ENCODE measurements around the gene MRGPRE. TPM values are rescaled to one million over a fixed set of nuclear protein-coding genes. Genes with fewer than 3 reads are reported as not detected.

Gene MRGPRE
- total and polyA plus RNA-seq, 10 donors, result 0.41 to 1.9 (median 1.2) TPM; not detected in 6

DNA sequence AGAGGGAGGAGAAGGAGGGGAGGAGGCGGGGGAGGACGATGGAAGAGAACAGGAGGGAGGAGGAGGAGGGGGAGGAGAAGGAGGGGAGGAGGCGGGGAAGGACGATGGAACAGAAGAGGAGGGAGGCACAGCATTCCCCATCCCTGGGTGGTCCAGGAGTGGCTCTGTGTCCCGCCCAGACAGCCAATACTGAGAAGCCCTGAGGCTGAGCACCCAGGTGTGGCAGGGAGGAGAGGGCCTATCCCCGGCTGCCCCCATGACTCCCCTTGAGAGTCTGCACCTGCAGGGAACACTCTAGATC is 717 bp downstream of the MRGPRE start:
- intact Hi-C loops (cut with DNase I; ENCODE audit: low total_unique reads), result no loop called here
- TF ChIP-seq POLR2A (IDR thresholded peaks at IDR 0.05), result no peak
- WGBS, 5 donors, result 68 to 77% (median 74%) methylated on average over 6 of the region's 6 CpGs
- Histone ChIP-seq H3K4me3 (no peak overlapping the region), H3K27ac (no peak overlapping the region), H3K4me1 (peaks cover 0 to 3% (median 0%) of the 10 kb centered on the region in 6 donors), H3K36me3 (no peaks in the 10 kb centered on the region), H3K9me3 (no peaks in the 10 kb centered on the region), H3K27me3 (replicated peaks in 1 of 7) (peaks cover 0 to 57% (median 0%) of the 10 kb centered on the region in 7 donors)
- DNase-seq, result no peak

DNA sequence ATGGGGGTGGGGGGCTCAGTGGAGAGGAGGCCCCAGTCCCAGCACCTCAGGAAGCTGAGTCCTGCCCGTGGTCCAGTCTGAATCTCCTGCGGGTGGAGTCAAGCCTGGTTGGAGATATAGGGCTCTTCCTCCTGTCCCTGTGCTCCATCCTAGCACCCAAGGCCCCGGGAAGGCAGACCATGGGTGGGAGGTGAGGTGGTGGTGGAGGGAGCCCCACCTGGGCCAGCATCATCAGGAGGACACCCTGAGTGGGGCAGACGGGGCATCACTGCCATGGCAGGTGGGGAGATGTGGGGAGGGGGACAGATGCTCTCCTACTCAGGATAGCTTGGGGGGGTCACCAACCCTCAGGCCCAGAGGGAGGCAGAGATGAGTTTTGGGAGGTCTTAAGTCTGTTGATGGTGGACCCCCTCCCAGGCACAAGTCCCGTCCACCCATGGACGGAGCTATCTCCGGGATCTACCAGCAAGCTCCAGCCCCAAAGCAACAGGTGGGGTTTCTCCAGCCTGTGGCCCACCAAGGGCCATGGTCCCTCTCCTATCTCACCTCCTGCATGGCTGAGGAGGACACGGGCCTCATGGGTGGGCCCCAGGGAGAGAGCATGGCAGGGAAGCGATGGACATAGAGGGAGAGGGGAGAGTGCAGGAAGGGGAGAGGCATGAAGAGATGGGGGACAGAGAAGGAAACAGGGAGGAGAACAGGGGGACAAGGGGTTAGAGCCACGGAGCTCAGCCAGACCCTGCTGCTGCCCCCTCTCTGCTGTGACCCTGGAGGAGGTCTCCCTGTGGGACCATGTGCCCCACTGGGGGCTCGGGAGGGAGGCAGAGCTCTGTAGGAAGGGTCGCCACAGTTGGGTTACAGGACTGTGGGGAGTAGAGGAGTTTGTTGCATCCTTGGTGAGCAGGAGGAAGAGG is 1.3 kb downstream of the MRGPRE start:
- Histone ChIP-seq H3K4me3 (no peak overlapping the region), H3K36me3 (no peaks in the 10 kb centered on the region), H3K4me1 (peaks cover 0 to 3% (median 0%) of the 10 kb centered on the region in 6 donors), H3K27me3 (replicated peaks in 1 of 7) (peaks cover 0 to 57% (median 0%) of the 10 kb centered on the region in 7 donors), H3K27ac (no peak overlapping the region), H3K9me3 (no peaks in the 10 kb centered on the region)
- TF ChIP-seq POLR2A (IDR thresholded peaks at IDR 0.05), result no peak
- no peak for TF ChIP-seq POLR2AphosphoS5 (IDR thresholded peaks at IDR 0.05)
- TF ChIP-seq, protein P1, sequence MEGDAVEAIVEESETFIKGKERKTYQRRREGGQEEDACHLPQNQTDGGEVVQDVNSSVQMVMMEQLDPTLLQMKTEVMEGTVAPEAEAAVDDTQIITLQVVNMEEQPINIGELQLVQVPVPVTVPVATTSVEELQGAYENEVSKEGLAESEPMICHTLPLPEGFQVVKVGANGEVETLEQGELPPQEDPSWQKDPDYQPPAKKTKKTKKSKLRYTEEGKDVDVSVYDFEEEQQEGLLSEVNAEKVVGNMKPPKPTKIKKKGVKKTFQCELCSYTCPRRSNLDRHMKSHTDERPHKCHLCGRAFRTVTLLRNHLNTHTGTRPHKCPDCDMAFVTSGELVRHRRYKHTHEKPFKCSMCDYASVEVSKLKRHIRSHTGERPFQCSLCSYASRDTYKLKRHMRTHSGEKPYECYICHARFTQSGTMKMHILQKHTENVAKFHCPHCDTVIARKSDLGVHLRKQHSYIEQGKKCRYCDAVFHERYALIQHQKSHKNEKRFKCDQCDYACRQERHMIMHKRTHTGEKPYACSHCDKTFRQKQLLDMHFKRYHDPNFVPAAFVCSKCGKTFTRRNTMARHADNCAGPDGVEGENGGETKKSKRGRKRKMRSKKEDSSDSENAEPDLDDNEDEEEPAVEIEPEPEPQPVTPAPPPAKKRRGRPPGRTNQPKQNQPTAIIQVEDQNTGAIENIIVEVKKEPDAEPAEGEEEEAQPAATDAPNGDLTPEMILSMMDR (IDR thresholded peaks at IDR 0.05 in 8 of 11, conservative IDR thresholded peaks at IDR 0.05 in 3 of 11), result no peak
- intact Hi-C loops (cut with DNase I; ENCODE audit: low total_unique reads), result no loop called here
- WGBS, 5 donors, result 72 to 83% (median 82%) methylated on average over 12 of the region's 12 CpGs
- DNase-seq, result no peak

DNA sequence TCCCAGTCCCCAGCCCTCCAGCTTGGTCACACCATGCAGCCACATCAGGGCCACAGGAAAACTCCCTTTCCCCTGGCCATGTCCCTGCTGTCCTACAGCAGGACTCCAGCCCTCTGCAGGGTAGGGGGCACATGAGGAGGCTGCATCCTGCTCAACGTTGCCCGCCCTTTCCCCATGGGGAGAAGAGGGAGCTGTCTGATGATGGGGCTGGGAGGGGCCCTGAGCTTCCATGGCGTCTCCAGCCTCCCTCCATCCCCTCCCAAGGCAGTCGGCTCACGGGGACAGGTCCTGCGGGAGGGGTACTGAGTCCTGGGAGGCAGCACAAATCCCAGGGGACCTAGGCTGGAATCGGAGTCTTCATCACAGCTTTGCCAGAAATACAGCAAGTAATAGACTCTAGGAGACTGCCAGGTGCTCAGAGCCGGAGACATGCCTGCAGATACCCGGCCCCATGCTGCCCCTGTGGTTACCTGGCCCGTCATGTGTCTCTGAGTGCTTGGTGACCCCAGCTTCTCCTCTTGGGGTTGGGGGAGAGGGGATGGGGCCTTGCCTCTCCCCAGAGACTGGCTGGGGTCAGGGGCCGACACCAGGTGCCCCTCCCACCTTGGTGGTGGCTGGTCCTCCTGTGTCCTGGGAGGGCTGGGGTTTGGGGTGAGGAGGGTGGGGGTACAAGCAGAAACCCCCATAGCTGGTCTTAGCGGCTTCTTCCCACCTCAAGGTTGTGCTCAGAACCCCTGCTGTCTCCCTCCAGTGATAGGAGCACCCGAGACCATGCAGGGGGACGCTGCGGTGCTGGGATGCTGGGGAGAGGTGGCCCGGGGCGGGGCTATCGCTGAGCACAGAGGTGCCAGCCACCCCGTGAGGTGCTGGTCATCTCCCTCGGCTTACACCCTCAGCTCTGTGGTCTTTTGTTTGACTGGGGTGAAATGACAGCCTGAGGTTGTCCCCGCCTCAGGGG is 2.3 kb downstream of the MRGPRE start:
- Histone ChIP-seq H3K4me1 (peaks cover 0 to 10% (median 0%) of the 10 kb centered on the region in 6 donors), H3K27me3 (replicated peaks in 1 of 7) (peaks cover 0 to 63% (median 0%) of the 10 kb centered on the region in 7 donors), H3K4me3 (no peak overlapping the region), H3K9me3 (no peaks in the 10 kb centered on the region), H3K36me3 (no peaks in the 10 kb centered on the region), H3K27ac (no peak overlapping the region)
- intact Hi-C loops (cut with DNase I; ENCODE audit: low total_unique reads), result no loop called here
- 75 to 91% (median 89%) methylated on average over 4 to 21 of the region's 21 CpGs for WGBS, 5 donors
- peak; percentile 65 for DNase-seq
- TF ChIP-seq POLR2AphosphoS5 (IDR thresholded peaks at IDR 0.05) (no peak), POLR2A (IDR thresholded peaks at IDR 0.05) (no peak)
- TF ChIP-seq, protein P1 (IDR thresholded peaks at IDR 0.05 in 8 of 11, conservative IDR thresholded peaks at IDR 0.05 in 3 of 11), result no peak

DNA sequence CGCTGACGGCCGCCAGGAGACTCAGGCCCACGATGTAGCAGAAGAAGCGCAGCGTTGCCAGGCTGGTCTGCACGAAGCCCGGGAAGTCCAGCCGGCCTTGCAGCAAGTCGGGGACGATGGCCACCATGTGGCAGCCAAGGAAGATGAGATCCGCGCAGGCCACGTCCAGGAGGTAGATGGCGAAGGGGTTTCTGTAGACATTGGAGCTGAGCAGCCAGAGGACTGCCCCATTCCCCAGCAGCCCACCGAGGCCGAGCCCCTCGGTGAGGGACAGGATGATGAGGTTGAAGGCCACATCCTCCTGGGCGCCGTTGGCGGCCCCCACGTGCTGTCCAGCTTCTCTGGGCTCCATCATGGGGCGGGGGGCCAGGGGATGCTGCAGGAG is 3.8 kb downstream of the MRGPRE start:
- H3K36me3 ChIP-seq, result no peaks in the 10 kb centered on the region
- H3K4me1 ChIP-seq, result peaks cover 0 to 14% (median 0%) of the 10 kb centered on the region in 6 donors
- H3K27ac ChIP-seq, result no peak overlapping the region
- no peaks in the 10 kb centered on the region for H3K9me3 ChIP-seq
- 76 to 86% (median 83%) methylated on average over 16 to 23 of the region's 23 CpGs for WGBS, 5 donors
- TF ChIP-seq POLR2AphosphoS5 (IDR thresholded peaks at IDR 0.05) (no peak), POLR2A (IDR thresholded peaks at IDR 0.05) (no peak)
- TF ChIP-seq, protein P1 (IDR thresholded peaks at IDR 0.05 in 8 of 11, conservative IDR thresholded peaks at IDR 0.05 in 3 of 11), result no peak
- DNase-seq, result peak; percentile 64
- H3K4me3 ChIP-seq, result no peak overlapping the region
- peaks cover 0 to 73% (median 0%) of the 10 kb centered on the region in 7 donors for H3K27me3 ChIP-seq (replicated peaks in 1 of 7)
- intact Hi-C loops (cut with DNase I; ENCODE audit: low total_unique reads), result no loop called here

All from spleen (tissue), 11 donors.